ENCODE data around the gene ALG9. TPM values are rescaled to one million over a fixed set of nuclear protein-coding genes. Genes with fewer than 3 reads are reported as not detected.

Gene ALG9
- total RNA-seq, 4 donors from 2014 or later, result 26.7 to 35.1 (median 30.6) TPM

DNA sequence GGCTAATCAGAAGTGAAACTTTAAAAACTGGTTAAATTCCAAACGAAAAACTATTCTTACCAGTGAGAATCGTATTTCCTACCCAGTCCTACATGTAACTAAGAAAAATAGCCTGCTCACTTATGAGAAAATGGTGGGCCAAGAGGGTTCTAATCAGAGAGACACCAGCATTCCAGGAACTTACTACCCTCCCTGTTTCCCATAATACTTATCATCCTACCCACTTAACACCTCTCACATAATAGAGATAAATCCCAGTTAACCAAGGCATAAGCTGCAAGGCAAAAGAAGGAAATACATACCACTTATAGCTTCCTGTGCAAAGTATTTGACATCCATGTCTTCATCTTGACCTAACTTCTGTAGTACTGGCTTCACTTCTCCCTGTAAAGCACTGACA, 129.6 kb downstream of the ALG9 start:
- H3K27me3 ChIP-seq, result no peaks in the 10 kb centered on the region
- peaks cover 0 to 42% (median 7%) of the 10 kb centered on the region in 3 donors for H3K36me3 ChIP-seq
- H3K9me3 ChIP-seq, result no peaks in the 10 kb centered on the region
- DNase-seq (ENCODE audit: low spot score in 2 of 2), result no peak
- TF ChIP-seq EP300 (IDR thresholded peaks at IDR 0.05) (no peak), POLR2A (IDR thresholded peaks at IDR 0.05) (no peak), CTCF (IDR thresholded peaks at IDR 0.05) (no peak)
- 89 to 91% methylated on average over 2 of the region's 2 CpGs for WGBS, 2 donors
- no peak overlapping the region for H3K4me3 ChIP-seq
- H3K27ac ChIP-seq, result no peak overlapping the region
- H3K4me1 ChIP-seq, result peaks cover 0 to 50% (median 26%) of the 10 kb centered on the region in 4 donors

DNA sequence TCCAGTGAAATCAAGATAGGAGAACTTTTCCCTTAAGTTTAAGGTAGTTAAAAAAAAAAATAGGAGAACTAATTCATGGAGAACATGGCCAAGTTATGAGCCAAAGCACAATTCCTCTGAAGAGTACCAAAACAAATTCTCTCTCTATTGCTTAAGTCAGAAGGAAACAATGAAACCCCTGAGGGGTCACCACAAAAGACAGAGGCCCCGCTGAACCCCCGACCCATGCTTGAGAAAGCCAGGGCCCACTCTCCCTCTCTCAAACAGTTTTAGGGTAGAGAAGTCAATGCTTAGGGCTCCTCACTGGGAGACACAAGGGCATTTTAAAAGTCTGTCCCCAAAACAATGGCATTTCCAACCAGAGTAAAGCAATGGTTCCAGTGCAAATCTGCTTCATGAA, 132.1 kb downstream of the ALG9 start:
- Histone ChIP-seq H3K4me1 (peaks cover 0 to 56% (median 35%) of the 10 kb centered on the region in 4 donors), H3K4me3 (no peak overlapping the region), H3K36me3 (peaks cover 0 to 36% (median 0%) of the 10 kb centered on the region in 3 donors), H3K9me3 (no peaks in the 10 kb centered on the region), H3K27ac (peak overlapping the region in 2 of 4 donors; percentile 98 to 99), H3K27me3 (no peaks in the 10 kb centered on the region)
- TF ChIP-seq EP300 (IDR thresholded peaks at IDR 0.05) (no peak), CTCF (IDR thresholded peaks at IDR 0.05) (no peak)
- DNase-seq (ENCODE audit: low spot score in 2 of 2), result no peak
- 66 to 79% methylated on average over 2 of the region's 2 CpGs for WGBS, 2 donors

DNA sequence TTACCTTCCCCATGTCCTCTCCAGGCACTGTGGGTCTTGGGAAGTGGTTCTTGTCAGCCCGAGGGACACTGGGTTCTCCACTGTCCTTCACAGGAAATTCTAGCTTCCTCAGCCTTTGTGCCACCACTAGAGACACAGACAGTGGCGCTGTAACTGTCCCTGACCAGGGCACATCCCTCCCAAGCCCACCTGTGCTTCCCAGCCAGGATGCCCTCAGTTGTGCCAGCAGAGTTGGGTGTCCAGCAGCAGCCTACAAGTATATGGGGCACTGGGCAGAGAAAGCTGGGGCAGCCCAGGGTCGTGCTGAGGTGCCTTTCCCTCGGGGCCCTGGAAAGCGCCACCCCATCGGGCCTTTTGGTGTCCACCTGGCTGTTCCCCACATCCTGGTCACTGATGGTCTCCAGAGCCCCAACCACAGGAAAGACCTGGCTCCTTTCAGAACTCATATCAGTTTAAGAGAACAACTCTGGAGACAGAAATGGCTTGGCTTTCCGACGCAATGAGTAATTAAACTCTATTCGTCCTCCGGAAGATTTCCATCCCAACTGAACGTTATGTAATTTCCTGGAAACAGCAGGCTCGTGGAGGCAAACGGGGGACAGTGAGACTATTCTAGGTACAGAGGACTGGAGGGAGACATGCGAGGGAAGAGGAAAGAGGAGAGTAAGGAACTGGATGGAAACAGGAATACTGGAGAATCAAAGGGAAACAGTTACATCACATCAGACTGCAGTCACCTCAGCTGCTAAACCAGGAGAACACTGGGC, 133.8 kb downstream of the ALG9 start:
- no peaks in the 10 kb centered on the region for H3K27me3 ChIP-seq
- H3K36me3 ChIP-seq, result peaks cover 0 to 21% (median 0%) of the 10 kb centered on the region in 3 donors
- 42 to 51% methylated on average over 9 to 14 of the region's 14 CpGs for WGBS, 2 donors
- H3K9me3 ChIP-seq, result no peaks in the 10 kb centered on the region
- no peak for DNase-seq (ENCODE audit: low spot score in 2 of 2)
- TF ChIP-seq EP300 (IDR thresholded peaks at IDR 0.05) (no peak), POLR2A (IDR thresholded peaks at IDR 0.05) (no peak), CTCF (IDR thresholded peaks at IDR 0.05) (no peak)
- peaks cover 0 to 66% (median 49%) of the 10 kb centered on the region in 4 donors for H3K4me1 ChIP-seq
- peak overlapping the region; percentile 90 to 99 (median 94) for H3K27ac ChIP-seq
- no peak overlapping the region for H3K4me3 ChIP-seq

- WGBS, 2 donors, result 49 to 55% methylated on average over 15 of the region's 15 CpGs
- H3K36me3 ChIP-seq, result peaks cover 0 to 18% (median 0%) of the 10 kb centered on the region in 3 donors
- peak overlapping the region; percentile 90 to 99 (median 94) for H3K27ac ChIP-seq
- no peak for TF ChIP-seq CTCF (IDR thresholded peaks at IDR 0.05)
- TF ChIP-seq POLR2A (IDR thresholded peaks at IDR 0.05), result no peak
- TF ChIP-seq EP300 (IDR thresholded peaks at IDR 0.05), result no peak
- H3K9me3 ChIP-seq, result no peaks in the 10 kb centered on the region
- no peaks in the 10 kb centered on the region for H3K27me3 ChIP-seq
- DNase-seq (ENCODE audit: low spot score in 2 of 2), result no peak
- peaks cover 0 to 74% (median 54%) of the 10 kb centered on the region in 4 donors for H3K4me1 ChIP-seq
- H3K4me3 ChIP-seq, result no peak overlapping the region
Measured at GRCh38 chr11:111736621-111737443, 134.5 kb downstream of the ALG9 start.

Small RNAs within 50 kb of the gene (small RNA-seq; reads per million reads assigned to genes)
- gene GNG5P3 (not detected), gene RPL37AP8 (not detected)

Other genes with a start within 250 kb of the ALG9 start
- 10 to 100 TPM; 20.8 to 41.4 (median 25.1) TPM for gene PPP2R1B, start 105.2 kb downstream of the ALG9 start, total RNA-seq
- 1 to 10 TPM; 1.1 to 3.0 (median 1.7) TPM for gene FDXACB1, start 7.6 kb upstream of the ALG9 start, total RNA-seq
- gene CFAP68, start 8.0 kb upstream of the ALG9 start, total RNA-seq, result 10 to 100 TPM; 25.3 to 29.3 (median 28.1) TPM
- 100 to 1,000 TPM; 353 to 879 (median 645) TPM for gene CRYAB, start 40.2 kb upstream of the ALG9 start, total RNA-seq
- 1 to 10 TPM in 3 of 4 donors, under 1 TPM in 1; 0.21 to 5.0 (median 1.7) TPM for gene HSPB2, start 41.2 kb upstream of the ALG9 start, total RNA-seq
- gene C11orf52, start 47.3 kb upstream of the ALG9 start, total RNA-seq, result 1 to 10 TPM in 2 of 4 donors, not detected in 2; 5.0 to 6.9 TPM
- gene DIXDC1, start 65.8 kb upstream of the ALG9 start, total RNA-seq, result 10 to 100 TPM; 43.8 to 69.3 (median 49.5) TPM
- 10 to 100 TPM; 18.2 to 32.1 (median 19.9) TPM for gene DLAT, start 153.8 kb upstream of the ALG9 start, total RNA-seq
- gene PIH1D2, start 202.4 kb upstream of the ALG9 start, total RNA-seq, result 1 to 10 TPM; 2.2 to 7.2 (median 3.8) TPM
- gene NKAPD1, start 202.7 kb upstream of the ALG9 start, total RNA-seq, result 10 to 100 TPM; 14.4 to 31.7 (median 17.2) TPM
- gene TIMM8B, start 215.2 kb upstream of the ALG9 start, total RNA-seq, result 10 to 100 TPM; 16.7 to 27.9 (median 26.7) TPM
- 100 to 1,000 TPM in 1 of 4 donors, 10 to 100 TPM in 3; 69.5 to 103 (median 88.3) TPM for gene SDHD, start 215.3 kb upstream of the ALG9 start, total RNA-seq

Measured in tibial nerve (tissue), 4 donors.